GM21381 (cell line): ENCODE measurements around the gene DNAH2.

Experiments used
- ATAC-seq: cut with Tn5 transposase; IDR thresholded peaks from one replicate; pipeline ENCODE4 v1.9.1; 2021; ENCODE audit warnings: mild to moderate bottlenecking, moderate library complexity; ENCODE audit not compliant: unreplicated experiment

DNAH2 gene

GRCh38 chr17:7817643-7817964, 100.1 kb downstream of the DNAH2 start:
- no peak for ATAC-seq

- no peak for ATAC-seq
Measured at GRCh38 chr17:7818026-7818425, 100.5 kb downstream of the DNAH2 start.

- ATAC-seq, result no peak
Measured at GRCh38 chr17:7818746-7819645, 101.5 kb downstream of the DNAH2 start.

- ATAC-seq, result no peak
Measured at GRCh38 chr17:7820231-7820630, 102.7 kb downstream of the DNAH2 start.

- no peak for ATAC-seq
Measured at GRCh38 chr17:7822126-7822525, 104.6 kb downstream of the DNAH2 start.

GRCh38 chr17:7823581-7824001, 106.0 kb downstream of the DNAH2 start:
- no peak for ATAC-seq

GRCh38 chr17:7824021-7824924, 106.7 kb downstream of the DNAH2 start:
- ATAC-seq, result no peak

- ATAC-seq, result no peak
Measured at GRCh38 chr17:7825206-7825990, 107.9 kb downstream of the DNAH2 start.

- ATAC-seq, result no peak
Measured at GRCh38 chr17:7830616-7831015, 113.1 kb downstream of the DNAH2 start.

GRCh38 chr17:7831233-7831632, 113.7 kb downstream of the DNAH2 start:
- ATAC-seq, result no peak

- no peak for ATAC-seq
Measured at GRCh38 chr17:7832431-7832830, 114.9 kb downstream of the DNAH2 start.

- ATAC-seq, result no peak
Measured at GRCh38 chr17:7833011-7833794, 115.7 kb downstream of the DNAH2 start.

GRCh38 chr17:7833795-7834541, 116.4 kb downstream of the DNAH2 start, which contains the start of gene KDM6B:
Gene KDM6B (plus strand): TSS chr17:7834217. CDS start chr17:7845555, 11,338 bp downstream.
- peak; percentile 40 for ATAC-seq

GRCh38 chr17:7834542-7834956, 117.0 kb downstream of the DNAH2 start:
- no peak for ATAC-seq

GRCh38 chr17:7834957-7835813, 117.6 kb downstream of the DNAH2 start:
- peak; percentile 48 for ATAC-seq

- peak; percentile 31 for ATAC-seq
Measured at GRCh38 chr17:7835814-7836595, 118.5 kb downstream of the DNAH2 start.

GRCh38 chr17:7836596-7837407, 119.3 kb downstream of the DNAH2 start:
- ATAC-seq, result no peak
